ENCODE measurements around the gene ZNF221. TPM values are rescaled to one million over a fixed set of nuclear protein-coding genes. Genes with fewer than 3 reads are reported as not detected.

ZNF221 gene
- total and polyA plus RNA-seq, 9 of the 15 experiments (the other 6 are each of a cell fraction or from before 2014, with no cell fraction given), result 0.32 to 1.4 (median 0.45) TPM

- TF ChIP-seq NFATC3 (IDR thresholded peaks at IDR 0.05), result no peak
- no peak for TF ChIP-seq EWSR1 (IDR thresholded peaks at IDR 0.05; ENCODE audit: borderline replicate concordance, low read depth, partially characterized antibody)
- no peak for TF ChIP-seq PTTG1 (tag; IDR thresholded peaks at IDR 0.05; ENCODE audit: low read depth)
- no peak for TF ChIP-seq TEAD2 (tag; IDR thresholded peaks at IDR 0.05)
- no peak for TF ChIP-seq GATA2 (CRISPR knock-in tag; IDR thresholded peaks at IDR 0.05)
- peak; percentile 78 for TF ChIP-seq EP400 (IDR thresholded peaks at IDR 0.05)
- no peak for TF ChIP-seq PRMT5 (CRISPR knock-in tag; IDR thresholded peaks at IDR 0.05)
- no peak for TF ChIP-seq ZNF277 (CRISPR knock-in tag; IDR thresholded peaks at IDR 0.05; ENCODE audit: borderline replicate concordance)
- no peak for TF ChIP-seq THRA (IDR thresholded peaks at IDR 0.05)
- TF ChIP-seq ZBTB5 (IDR thresholded peaks at IDR 0.05), result no peak
- no peak for TF ChIP-seq SRF (CRISPR knock-in tag; IDR thresholded peaks at IDR 0.05)
- TF ChIP-seq NFIX (CRISPR knock-in tag; IDR thresholded peaks at IDR 0.05; ENCODE audit: low read depth), result no peak
- TF ChIP-seq ELK1 (CRISPR knock-in tag; IDR thresholded peaks at IDR 0.05), result no peak
- TF ChIP-seq RBM15 (IDR thresholded peaks at IDR 0.05; ENCODE audit: insufficient read depth, low read length), result no peak
- no peak for TF ChIP-seq ZBTB2 (IDR thresholded peaks at IDR 0.05)
- TF ChIP-seq BRD9 (IDR thresholded peaks at IDR 0.05; ENCODE audit: low read depth, partially characterized antibody), result no peak
- no peak; the same call in 1 of the 2 replicates for TF ChIP-seq FOSL1 (tag; conservative IDR thresholded peaks at IDR 0.05)
- no peak for TF ChIP-seq ZNF561 (CRISPR knock-in tag; conservative IDR thresholded peaks at IDR 0.05)
- no peak for TF ChIP-seq KDM1A (IDR thresholded peaks at IDR 0.05)
- no peak for TF ChIP-seq CBX8 (IDR thresholded peaks at IDR 0.05; ENCODE audit: borderline replicate concordance, extremely low read depth, low read depth, low read length, poor library complexity, severe bottlenecking)
- no peak for TF ChIP-seq NUFIP1 (IDR thresholded peaks at IDR 0.05; ENCODE audit: partially characterized antibody)
Observed at GRCh38 chr19:43950834-43951645, at the start of gene ZNF221 (continued).
